Right atrium auricular region (tissue), 2 donors: ENCODE results near the gene ACTL8. TPM values are rescaled to one million over a fixed set of nuclear protein-coding genes. Genes with fewer than 3 reads are reported as not detected.

ENCODE experiments used
- DNase-seq: peaks from one replicate; pipeline ENCODE4 v3.0.0-alpha.2; 2019; ENCODE audit warnings: low spot score
- H3K27ac ChIP-seq, 2 donors: fragments of 200-600 bp; sonication (generic); 1 replicate in 1 of 2; 2 replicates in 1 of 2; pipeline ENCODE4 v1.5.1; 2016 to 2019
- H3K27me3 ChIP-seq, 2 donors: fragments of 200-600 bp; sonication (generic); one replicate each; pipeline versions ENCODE4 v1.5.1 to v1.6.0; 2017 to 2019
- H3K36me3 ChIP-seq: fragments of 200-600 bp; sonication (generic); one replicate; pipeline ENCODE4 v1.5.1; 2016
- H3K4me1 ChIP-seq, 2 donors: fragments of 200-600 bp; sonication (generic); one replicate each; pipeline versions ENCODE4 v1.5.1 to v1.6.0; 2017 to 2019
- H3K4me3 ChIP-seq, 2 donors: fragments of 200-600 bp; sonication (generic); 1 replicate in 1 of 2; 2 replicates in 1 of 2; pipeline ENCODE4 v1.5.1; 2017 to 2019; ENCODE audit warnings: mild to moderate bottlenecking in 1 of 2, moderate library complexity in 1 of 2
- H3K9me3 ChIP-seq, 2 donors: fragments of 200-600 bp; sonication (generic); one replicate each; pipeline ENCODE4 v1.5.1; 2019
- CTCF ChIP-seq, 2 donors: fragments of 200-600 bp; sonication (generic); IDR thresholded peaks; one replicate each; pipeline ENCODE4 v1.5.1; 2019; ENCODE audit warnings: antibody characterized with exemption in 2 of 2
- total RNA-seq, 2 donors: library from RNA; depleted of rRNA; stranded (reverse); fragments of >200 nt; gene quantifications; one replicate each; pipeline ENCODE4 v1.1.0, GENCODE V29; 2016

ACTL8 gene
- total RNA-seq, 2 donors from 2014 or later, result not detected

- Histone ChIP-seq H3K4me3 (no peak overlapping the region), H3K36me3 (no peaks in the 10 kb centered on the region), H3K27ac (no peak overlapping the region), H3K4me1 (no peaks in the 10 kb centered on the region), H3K9me3 (no peaks in the 10 kb centered on the region), H3K27me3 (no peaks in the 10 kb centered on the region)
- no peak for DNase-seq
- no peak for TF ChIP-seq CTCF (IDR thresholded peaks at IDR 0.05)
Measured at GRCh38 chr1:17777330-17777729, 22.2 kb downstream of the ACTL8 start.

GRCh38 chr1:17777818-17778217, 22.7 kb downstream of the ACTL8 start:
- Histone ChIP-seq H3K36me3 (no peaks in the 10 kb centered on the region), H3K27me3 (no peaks in the 10 kb centered on the region), H3K9me3 (no peaks in the 10 kb centered on the region), H3K4me3 (no peak overlapping the region), H3K4me1 (no peaks in the 10 kb centered on the region), H3K27ac (no peak overlapping the region)
- no peak for DNase-seq
- no peak for TF ChIP-seq CTCF (IDR thresholded peaks at IDR 0.05)

GRCh38 chr1:17780916-17781315, 25.8 kb downstream of the ACTL8 start:
- Histone ChIP-seq H3K27me3 (no peaks in the 10 kb centered on the region), H3K4me1 (no peaks in the 10 kb centered on the region), H3K36me3 (no peaks in the 10 kb centered on the region), H3K27ac (no peak overlapping the region), H3K4me3 (no peak overlapping the region), H3K9me3 (no peaks in the 10 kb centered on the region)
- no peak for TF ChIP-seq CTCF (IDR thresholded peaks at IDR 0.05)
- no peak for DNase-seq

GRCh38 chr1:17789926-17790325, 34.8 kb downstream of the ACTL8 start:
- DNase-seq, result no peak
- H3K36me3 ChIP-seq, result no peaks in the 10 kb centered on the region
- H3K4me1 ChIP-seq, result no peaks in the 10 kb centered on the region
- no peaks in the 10 kb centered on the region for H3K9me3 ChIP-seq
- H3K4me3 ChIP-seq, result no peak overlapping the region
- TF ChIP-seq CTCF (IDR thresholded peaks at IDR 0.05), result no peak
- no peaks in the 10 kb centered on the region for H3K27me3 ChIP-seq
- no peak overlapping the region for H3K27ac ChIP-seq

- no peak overlapping the region for H3K27ac ChIP-seq
- TF ChIP-seq CTCF (IDR thresholded peaks at IDR 0.05), result no peak
- no peaks in the 10 kb centered on the region for H3K36me3 ChIP-seq
- no peak for DNase-seq
- no peaks in the 10 kb centered on the region for H3K9me3 ChIP-seq
- H3K27me3 ChIP-seq, result no peaks in the 10 kb centered on the region
- no peak overlapping the region for H3K4me3 ChIP-seq
- H3K4me1 ChIP-seq, result no peaks in the 10 kb centered on the region
Measured at GRCh38 chr1:17790383-17791054, 35.4 kb downstream of the ACTL8 start.

GRCh38 chr1:17791055-17791390, 35.9 kb downstream of the ACTL8 start:
- H3K36me3 ChIP-seq, result no peaks in the 10 kb centered on the region
- no peak overlapping the region for H3K4me3 ChIP-seq
- no peak for DNase-seq
- H3K4me1 ChIP-seq, result no peaks in the 10 kb centered on the region
- TF ChIP-seq CTCF (IDR thresholded peaks at IDR 0.05), result no peak
- H3K27me3 ChIP-seq, result no peaks in the 10 kb centered on the region
- H3K9me3 ChIP-seq, result no peaks in the 10 kb centered on the region
- no peak overlapping the region for H3K27ac ChIP-seq
